NCI-H2107 (cell line): Measurements from ENCODE around the gene CASQ2.
A peak's percentile ranks its signal among the peaks of the same experiment; 100 is the strongest.

ENCODE experiments used
- DNase-seq: peaks from one replicate; lab custom pipeline; 2025; lab: John Stamatoyannopoulos, UW

CASQ2 gene

GRCh38 chr1:115728341-115728740 is 40.2 kb downstream of the CASQ2 start:
- DNase-seq: no peak

DNA sequence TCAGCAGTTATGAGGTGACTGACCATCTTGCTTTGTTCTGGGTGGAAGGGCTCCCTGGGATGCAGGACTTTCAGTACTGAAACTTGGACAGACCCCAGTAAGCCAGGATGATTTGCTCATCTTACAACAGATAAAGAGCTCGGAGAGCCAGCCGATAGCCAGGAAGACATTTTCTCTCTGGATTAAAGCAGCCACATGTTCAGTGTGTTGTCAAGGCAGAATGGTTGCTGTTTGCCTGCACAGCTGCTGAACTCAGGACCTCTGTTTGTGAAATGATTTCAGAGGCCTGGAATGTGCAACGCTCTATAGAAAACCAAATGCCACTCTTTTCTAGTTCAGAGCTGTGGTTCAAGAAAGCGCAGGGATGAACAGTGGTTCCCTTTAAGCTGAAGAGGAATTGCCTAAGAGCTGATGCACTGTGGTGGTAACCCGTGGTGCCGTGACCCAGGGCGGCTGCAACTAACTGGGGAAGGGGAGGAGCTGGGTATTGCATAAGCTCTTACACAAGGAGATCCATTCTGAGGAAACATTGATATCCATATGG is 40.7 kb downstream of the CASQ2 start:
- DNase-seq: no peak

GRCh38 chr1:115726570-115726969 is 41.9 kb downstream of the CASQ2 start:
- no peak for DNase-seq

- DNase-seq: no peak
Observed at GRCh38 chr1:115726161-115726560, 42.4 kb downstream of the CASQ2 start.

GRCh38 chr1:115725600-115725999 is 42.9 kb downstream of the CASQ2 start:
- DNase-seq: no peak

GRCh38 chr1:115723756-115724155 is 44.8 kb downstream of the CASQ2 start:
- DNase-seq: no peak

DNA sequence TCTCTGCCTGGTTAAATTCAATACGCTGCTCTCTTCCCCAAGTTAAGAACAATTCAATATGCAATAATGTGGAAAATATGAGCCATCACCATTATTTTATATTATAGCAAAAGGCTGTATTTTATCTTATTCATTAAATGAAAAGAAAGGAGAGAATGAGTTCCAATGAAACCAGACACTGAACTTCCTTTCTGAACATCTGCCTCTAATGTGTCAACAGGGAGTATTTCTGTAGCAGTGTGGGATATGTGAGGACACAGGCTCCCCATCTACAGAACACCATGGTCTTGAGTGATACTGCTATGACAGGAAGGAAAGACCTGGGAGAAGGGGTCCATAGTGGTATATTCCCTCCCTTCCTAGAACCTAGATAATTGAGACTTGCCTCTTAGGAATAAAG is 46.3 kb downstream of the CASQ2 start:
- no peak for DNase-seq

DNA sequence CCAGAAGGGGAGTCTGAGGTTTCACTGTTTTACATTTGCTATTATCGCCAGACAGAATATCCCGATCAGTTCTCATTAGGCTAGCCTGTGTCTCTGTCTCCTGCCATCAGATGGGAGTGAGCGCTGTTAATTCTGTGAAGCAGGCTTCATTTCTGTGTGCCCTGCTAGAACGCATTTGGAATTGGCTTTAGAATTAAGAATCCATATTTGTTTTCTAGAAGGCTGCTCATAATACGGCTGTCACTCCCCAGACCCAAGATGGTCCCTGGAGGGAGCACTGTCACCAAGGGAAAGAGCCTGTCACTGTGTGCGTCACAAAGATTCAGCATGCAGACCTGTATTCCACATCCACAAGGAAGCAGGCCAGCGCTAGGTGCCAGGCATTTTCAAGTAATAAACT is 49.2 kb downstream of the CASQ2 start:
- DNase-seq: no peak

DNA sequence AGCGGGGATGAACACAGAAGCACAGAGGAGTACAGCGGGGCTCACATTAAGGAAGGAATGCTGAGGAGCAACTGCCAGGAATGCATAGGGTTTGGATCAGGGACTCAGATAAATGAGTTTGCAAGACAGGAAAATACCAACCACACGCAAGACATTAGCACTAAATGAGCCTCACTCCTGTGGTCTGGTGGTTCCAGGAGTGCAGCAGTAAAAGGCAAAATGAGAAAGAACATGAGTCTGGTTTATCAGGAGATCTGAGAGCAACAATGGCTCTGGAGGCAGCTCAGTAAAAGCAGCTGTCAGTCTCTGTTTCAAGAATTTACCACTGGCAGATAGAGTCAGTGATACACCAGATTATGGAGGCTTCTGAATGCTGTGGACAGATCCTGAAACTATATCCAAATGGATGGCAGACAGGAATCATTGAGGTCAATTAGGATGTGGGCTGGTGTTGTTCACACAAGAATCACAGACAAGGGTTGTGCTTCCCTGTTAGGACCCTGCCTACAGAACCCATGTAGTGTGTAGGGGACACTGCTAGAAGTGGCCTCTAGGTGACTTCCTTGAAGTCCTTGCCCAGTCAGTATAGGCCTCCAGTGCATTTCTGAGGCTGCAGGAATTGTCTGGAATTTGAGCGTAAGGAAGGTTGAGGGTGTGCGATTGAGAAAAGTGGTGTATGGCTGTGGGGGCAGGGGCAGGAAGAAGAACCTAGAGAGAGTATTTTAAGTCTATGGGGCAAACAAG is 50.3 kb downstream of the CASQ2 start:
- DNase-seq: no peak

DNA sequence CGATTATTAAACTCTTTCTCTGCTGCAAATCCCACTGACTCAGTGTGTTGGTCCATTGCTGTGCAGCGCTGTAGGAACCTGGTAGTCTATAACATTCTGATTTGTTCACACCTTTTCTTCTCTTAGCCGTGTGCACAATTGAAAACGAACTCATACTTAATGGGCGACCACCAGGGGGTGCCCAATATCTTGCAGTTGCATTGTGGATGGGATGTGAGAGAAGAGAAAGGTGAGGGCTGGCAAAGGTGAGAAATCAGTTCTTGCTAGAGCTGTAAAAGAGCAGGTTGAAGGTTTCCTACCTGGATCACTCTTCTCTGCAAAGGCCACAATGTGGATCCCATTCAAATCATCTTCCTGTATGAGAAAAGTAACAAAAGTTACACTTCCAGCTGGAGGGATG is 51.0 kb downstream of the CASQ2 start:
- DNase-seq: no peak

- DNase-seq: peak; percentile 37
Observed at GRCh38 chr1:115714572-115715141, 53.9 kb downstream of the CASQ2 start.

- no peak for DNase-seq
Observed at GRCh38 chr1:115713906-115714305, 54.6 kb downstream of the CASQ2 start.

GRCh38 chr1:115712911-115713609 is 55.5 kb downstream of the CASQ2 start:
- no peak for DNase-seq

DNA sequence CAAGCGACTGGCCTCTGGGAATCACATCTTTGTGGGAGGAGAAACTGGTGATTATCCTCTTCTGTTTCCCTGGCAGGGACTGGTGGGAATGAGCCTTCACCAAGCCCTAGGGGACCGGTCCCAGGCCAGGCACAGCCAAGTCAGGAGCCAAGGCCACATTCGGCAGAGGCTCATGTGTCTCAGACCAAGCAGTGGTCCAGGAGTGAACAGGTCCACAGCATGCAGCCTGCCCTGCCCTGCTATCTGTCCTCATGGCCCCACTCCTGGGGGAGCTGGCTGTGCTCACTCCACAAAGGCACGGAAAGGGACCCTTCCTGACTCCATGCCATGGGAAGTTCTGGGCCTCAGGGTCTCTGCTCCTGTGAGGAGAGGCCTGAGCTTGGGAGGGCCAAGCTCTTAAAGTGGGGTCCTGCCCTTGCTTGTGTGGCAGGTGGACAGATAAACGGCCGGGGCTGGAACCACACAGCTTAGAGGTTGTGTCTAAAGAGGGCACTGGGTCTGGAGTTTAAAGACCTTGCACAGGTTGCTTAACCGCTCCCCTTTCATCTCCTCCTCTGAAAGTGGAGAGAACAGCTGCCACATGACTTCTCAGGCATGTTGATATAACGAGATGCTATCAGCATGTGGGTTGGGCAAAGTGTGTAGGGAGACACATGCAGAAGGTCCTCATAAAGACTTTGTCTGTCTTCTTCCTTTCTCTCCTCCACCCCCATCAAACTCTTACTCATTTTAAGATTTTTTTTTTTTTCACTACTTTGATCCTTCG is 57.5 kb downstream of the CASQ2 start:
- no peak for DNase-seq

GRCh38 chr1:115706587-115707425 is 61.7 kb downstream of the CASQ2 start:
- DNase-seq: peak; percentile 50

GRCh38 chr1:115705963-115706362 is 62.6 kb downstream of the CASQ2 start:
- DNase-seq: no peak

DNA sequence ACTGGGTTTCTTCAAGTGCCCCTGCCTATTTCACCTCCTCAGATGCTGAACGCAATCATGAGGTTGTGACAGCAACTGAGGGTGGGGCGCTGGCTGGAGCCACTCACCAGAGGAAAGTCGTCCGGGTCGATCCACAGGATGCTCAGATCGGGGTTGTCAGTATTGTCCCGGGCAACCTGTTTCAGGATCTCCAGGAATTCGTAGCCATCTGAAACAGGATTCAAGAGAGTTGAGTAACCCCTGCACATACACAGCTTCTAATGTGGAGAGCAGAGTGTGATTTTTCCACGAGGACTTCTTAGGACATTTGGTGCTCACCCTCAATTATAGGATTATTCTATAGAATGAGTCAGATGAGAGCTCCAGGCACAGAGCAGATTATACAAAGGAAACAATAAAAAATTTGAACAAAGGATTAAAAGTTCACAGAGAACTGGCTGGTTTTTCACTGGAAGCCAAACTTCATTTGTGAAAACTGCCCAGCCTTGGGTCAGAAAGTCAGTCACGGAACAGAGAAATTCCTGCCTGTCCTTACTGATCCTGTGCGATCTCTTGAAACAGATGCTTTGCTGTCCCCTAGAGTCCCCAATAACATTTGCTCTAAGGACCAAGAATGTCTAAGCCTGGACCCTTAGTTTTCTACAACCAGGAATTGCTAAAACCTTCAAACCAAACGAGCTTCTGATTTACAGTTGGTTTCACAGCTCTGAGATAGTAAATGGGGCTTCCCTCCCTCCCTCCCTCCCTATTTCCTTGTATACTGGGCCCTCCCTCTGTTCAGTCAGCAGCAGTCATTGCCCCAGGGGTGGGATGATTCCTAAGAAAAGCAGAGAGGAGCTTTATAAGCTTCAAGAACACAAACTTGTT is 63.2 kb downstream of the CASQ2 start:
- no peak for DNase-seq

- DNase-seq: no peak
Observed at GRCh38 chr1:115702959-115703358, 65.6 kb downstream of the CASQ2 start.

DNA sequence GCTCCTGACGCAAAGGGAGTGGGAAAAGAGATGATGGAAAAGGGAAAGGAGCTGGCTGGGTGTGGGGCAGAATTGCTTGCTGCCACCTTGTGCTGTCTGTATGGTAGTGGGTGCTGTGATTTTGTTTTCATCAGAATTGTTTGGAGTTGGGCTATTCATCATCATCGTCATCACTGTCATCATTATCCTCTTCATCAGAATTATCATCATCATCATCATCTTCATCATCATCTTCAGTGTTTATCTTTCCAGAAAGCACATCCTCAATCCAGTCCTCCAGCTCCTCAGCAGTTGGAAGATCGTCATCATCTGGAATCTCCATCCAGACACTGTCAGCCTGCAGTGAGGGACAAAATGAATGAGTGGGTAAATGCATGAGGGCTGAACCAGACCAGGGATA is 67.4 kb downstream of the CASQ2 start:
- no peak for DNase-seq

DNA sequence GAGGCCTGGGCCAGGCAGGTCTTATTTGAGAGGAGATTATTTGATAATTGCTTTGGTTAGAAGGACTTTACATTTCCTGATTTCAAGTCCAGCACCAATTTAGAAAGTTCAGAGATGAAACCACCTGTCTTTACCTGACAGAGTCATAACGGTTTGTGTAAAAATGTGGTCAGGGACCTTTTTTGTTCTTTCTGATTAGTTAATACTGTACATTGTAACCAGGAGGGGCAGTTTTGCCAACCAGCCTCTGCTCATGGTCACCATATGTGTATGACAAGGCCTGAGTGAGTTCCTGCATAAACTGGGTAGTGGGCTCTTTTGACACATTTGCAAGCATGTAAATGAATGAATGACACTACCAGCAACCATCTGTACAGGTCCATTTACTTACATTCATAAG is 70.9 kb downstream of the CASQ2 start:
- no peak for DNase-seq
